Activated naive CD8-positive, alpha-beta T cell treated with anti-CD3 and anti-CD28 coated beads for 36 hours (primary cell): Measurements from ENCODE around the gene GPATCH8. TPM values are rescaled to one million over a fixed set of nuclear protein-coding genes. Genes with fewer than 3 reads are reported as not detected.
"Not testable (repeated sequence)": the region's sequence is repeated elsewhere in the genome, so short reads cannot be mapped to it uniquely, and the experiment has no call there.

Experiments used
- DNase-seq: peaks from one replicate; pipeline ENCODE4 v3.0.0; 2021
- H3K27ac Mint-ChIP-seq: one replicate; pipeline ENCODE4 v1.8.0; 2022; ENCODE audit warnings: mild to moderate bottlenecking, moderate library complexity, mixed read lengths
- H3K27me3 Mint-ChIP-seq: one replicate; pipeline ENCODE4 v1.8.0; 2022; ENCODE audit warnings: mild to moderate bottlenecking, mixed read lengths
- H3K36me3 Mint-ChIP-seq: one replicate; pipeline ENCODE4 v1.8.0; 2021; ENCODE audit warnings: mild to moderate bottlenecking, mixed read lengths
- H3K4me1 Mint-ChIP-seq: one replicate; pipeline ENCODE4 v1.8.0; 2021; ENCODE audit warnings: mixed read lengths
- H3K4me3 Mint-ChIP-seq: one replicate; pipeline ENCODE4 v1.8.0; 2022; ENCODE audit warnings: mild to moderate bottlenecking, moderate library complexity, mixed read lengths
- H3K9me3 Mint-ChIP-seq: one replicate; pipeline ENCODE4 v1.8.0; 2022; ENCODE audit warnings: mixed read lengths
- total RNA-seq, 2 experiments: library from RNA; stranded (reverse); gene quantifications; one replicate each; pipeline ENCODE4 v1.2.3, GENCODE V29; 2021

The GPATCH8 gene
- total RNA-seq, 2 experiments from 2014 or later = 34.9 to 36.2 TPM

DNA sequence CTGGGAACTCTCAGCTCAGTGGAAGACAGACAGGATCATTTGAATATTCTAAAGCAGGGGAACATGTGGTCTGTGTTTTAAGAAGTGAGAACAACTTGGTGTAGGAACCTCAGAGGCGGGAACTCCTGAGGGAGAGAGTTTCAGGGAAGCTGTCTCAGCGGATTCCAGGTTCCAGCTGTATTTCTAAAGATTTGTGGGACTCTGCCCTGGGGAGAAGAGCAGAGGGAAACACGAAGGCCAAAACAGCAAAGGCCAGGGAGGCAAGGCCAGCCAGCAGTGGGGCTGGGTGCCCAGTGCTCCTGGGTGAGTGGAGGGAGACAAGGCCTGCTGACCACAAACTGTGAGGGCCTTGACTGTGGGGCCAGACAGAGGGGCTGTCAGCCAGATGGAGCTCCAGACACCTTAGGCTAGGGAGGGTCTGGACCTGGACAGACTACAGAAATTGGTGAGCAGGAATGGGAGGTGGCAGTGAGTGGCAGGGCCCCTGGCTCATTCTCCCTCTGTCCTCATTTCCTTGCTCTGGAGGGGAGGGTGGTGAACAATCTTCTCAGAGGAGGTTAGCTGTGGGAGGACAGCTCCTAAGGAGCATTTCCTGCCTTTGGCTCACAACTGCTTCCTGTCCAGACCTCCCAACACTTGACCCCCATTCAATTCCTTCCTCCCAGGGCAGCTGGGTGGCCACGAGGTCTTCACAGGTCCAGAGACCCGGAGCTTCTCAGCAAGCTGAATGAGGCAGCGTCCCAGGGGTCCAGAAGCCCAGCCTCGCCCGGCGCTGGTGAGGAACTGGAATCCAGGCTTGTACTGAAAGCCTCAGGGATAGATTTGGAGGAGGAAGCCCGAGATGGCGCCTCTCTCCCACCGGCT lies 33.1 kb upstream of the GPATCH8 start:
- DNase-seq = no peak
- no peak overlapping the region for H3K27ac Mint-ChIP-seq
- peaks cover 18% of the 10 kb centered on the region for H3K27me3 Mint-ChIP-seq
- no peak overlapping the region for H3K4me3 Mint-ChIP-seq
- H3K36me3 Mint-ChIP-seq = no peaks in the 10 kb centered on the region
- no peaks in the 10 kb centered on the region for H3K9me3 Mint-ChIP-seq
- peaks cover 6% of the 10 kb centered on the region for H3K4me1 Mint-ChIP-seq

GRCh38 chr17:44533533-44534246 lies 30.5 kb upstream of the GPATCH8 start:
- Mint-ChIP-seq H3K4me3 (no peak overlapping the region), H3K27ac (no peak overlapping the region), H3K36me3 (no peaks in the 10 kb centered on the region)

GRCh38 chr17:44530896-44531418 lies 27.8 kb upstream of the GPATCH8 start:
- no peak overlapping the region for H3K4me3 Mint-ChIP-seq
- peaks cover 13% of the 10 kb centered on the region for H3K27me3 Mint-ChIP-seq
- no peaks in the 10 kb centered on the region for H3K36me3 Mint-ChIP-seq
- peaks cover 4% of the 10 kb centered on the region for H3K9me3 Mint-ChIP-seq
- H3K4me1 Mint-ChIP-seq = peaks cover 6% of the 10 kb centered on the region
- no peak overlapping the region for H3K27ac Mint-ChIP-seq
- no peak for DNase-seq

More at GRCh38 chr17:44533533-44534246, 30.5 kb upstream of the GPATCH8 start:
- H3K27me3 Mint-ChIP-seq = peaks cover 12% of the 10 kb centered on the region
- H3K9me3 Mint-ChIP-seq = no peaks in the 10 kb centered on the region
- peaks cover 6% of the 10 kb centered on the region for H3K4me1 Mint-ChIP-seq
- DNase-seq = peak; percentile 83

DNA sequence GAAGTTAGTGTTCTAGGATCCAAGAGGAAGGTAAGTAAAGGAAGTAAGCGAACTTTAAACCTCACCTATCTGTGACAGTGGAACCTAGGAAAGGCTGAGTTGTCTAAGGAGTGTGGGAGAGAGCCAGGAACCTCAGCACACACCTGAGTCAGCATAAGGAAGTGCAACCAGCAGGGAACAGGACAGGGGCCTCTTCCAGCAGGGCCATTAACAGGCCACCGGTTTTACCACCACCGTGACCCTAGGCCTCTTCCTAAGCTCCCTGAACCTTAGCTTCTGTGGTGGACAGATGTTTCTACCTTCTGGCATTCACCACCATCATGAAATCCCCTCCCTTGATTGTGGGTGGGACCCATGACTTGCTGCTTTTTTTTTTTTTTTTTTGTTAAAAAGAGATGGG lies 26.7 kb upstream of the GPATCH8 start:
- Mint-ChIP-seq H3K36me3 (no peaks in the 10 kb centered on the region), H3K27me3 (peaks cover 17% of the 10 kb centered on the region), H3K27ac (no peak overlapping the region), H3K9me3 (peaks cover 4% of the 10 kb centered on the region), H3K4me3 (no peak overlapping the region), H3K4me1 (peaks cover 6% of the 10 kb centered on the region)
- no peak for DNase-seq

DNA sequence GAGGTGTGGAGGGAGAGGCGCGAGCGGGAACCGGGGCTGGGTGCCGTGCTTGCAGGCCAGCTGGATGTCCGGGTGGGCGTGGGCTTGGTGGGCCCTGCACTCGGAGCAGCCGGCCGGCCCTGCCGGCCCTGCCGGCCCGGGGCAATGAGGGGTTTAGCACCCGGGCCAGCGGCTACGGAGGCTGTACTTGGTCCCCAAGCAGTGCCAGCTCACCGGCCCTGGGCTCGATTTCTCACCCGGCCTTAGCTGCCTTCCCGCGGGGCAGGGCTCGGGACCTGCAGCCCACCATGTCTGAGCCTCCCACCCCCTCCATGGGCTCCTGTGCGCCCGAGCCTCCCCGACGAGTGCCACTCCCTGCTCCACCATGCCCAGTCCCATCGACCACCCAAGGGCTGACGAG lies 24.7 kb upstream of the GPATCH8 start:
- no peak for DNase-seq
- Mint-ChIP-seq H3K36me3 (no peaks in the 10 kb centered on the region), H3K27ac (no peak overlapping the region), H3K4me3 (no peak overlapping the region), H3K4me1 (no peaks in the 10 kb centered on the region), H3K27me3 (peaks cover 19% of the 10 kb centered on the region), H3K9me3 (peaks cover 4% of the 10 kb centered on the region)

DNA sequence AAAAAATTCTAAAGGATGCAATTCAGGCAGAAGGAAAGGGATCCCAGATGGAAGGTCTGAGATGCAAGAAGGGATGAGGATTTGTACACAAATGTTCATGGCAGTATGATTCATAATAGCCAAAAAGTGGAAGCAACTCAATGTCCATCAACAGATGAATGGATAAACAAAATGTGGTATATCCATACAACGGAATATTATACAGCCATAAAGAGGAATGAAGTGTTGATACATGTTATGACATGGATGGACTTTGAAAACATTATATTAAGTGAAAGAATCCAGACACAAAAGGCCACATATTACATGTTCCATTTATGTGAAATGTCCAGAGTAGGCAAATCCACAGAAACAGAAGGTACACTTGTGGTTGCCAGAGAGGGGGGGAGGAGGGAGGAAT lies 23.9 kb upstream of the GPATCH8 start:
- no peak for DNase-seq
- Mint-ChIP-seq H3K4me1 (no peaks in the 10 kb centered on the region), H3K27ac (no peak overlapping the region), H3K9me3 (peaks cover 4% of the 10 kb centered on the region), H3K36me3 (no peaks in the 10 kb centered on the region), H3K27me3 (peaks cover 18% of the 10 kb centered on the region), H3K4me3 (no peak overlapping the region)

- Mint-ChIP-seq H3K27me3 (peaks cover 17% of the 10 kb centered on the region), H3K4me3 (no peak overlapping the region), H3K27ac (no peak overlapping the region), H3K9me3 (peaks cover 4% of the 10 kb centered on the region), H3K36me3 (no peaks in the 10 kb centered on the region), H3K4me1 (no peaks in the 10 kb centered on the region)
- no peak for DNase-seq
Observed at GRCh38 chr17:44523672-44523972, 20.4 kb upstream of the GPATCH8 start.

DNA sequence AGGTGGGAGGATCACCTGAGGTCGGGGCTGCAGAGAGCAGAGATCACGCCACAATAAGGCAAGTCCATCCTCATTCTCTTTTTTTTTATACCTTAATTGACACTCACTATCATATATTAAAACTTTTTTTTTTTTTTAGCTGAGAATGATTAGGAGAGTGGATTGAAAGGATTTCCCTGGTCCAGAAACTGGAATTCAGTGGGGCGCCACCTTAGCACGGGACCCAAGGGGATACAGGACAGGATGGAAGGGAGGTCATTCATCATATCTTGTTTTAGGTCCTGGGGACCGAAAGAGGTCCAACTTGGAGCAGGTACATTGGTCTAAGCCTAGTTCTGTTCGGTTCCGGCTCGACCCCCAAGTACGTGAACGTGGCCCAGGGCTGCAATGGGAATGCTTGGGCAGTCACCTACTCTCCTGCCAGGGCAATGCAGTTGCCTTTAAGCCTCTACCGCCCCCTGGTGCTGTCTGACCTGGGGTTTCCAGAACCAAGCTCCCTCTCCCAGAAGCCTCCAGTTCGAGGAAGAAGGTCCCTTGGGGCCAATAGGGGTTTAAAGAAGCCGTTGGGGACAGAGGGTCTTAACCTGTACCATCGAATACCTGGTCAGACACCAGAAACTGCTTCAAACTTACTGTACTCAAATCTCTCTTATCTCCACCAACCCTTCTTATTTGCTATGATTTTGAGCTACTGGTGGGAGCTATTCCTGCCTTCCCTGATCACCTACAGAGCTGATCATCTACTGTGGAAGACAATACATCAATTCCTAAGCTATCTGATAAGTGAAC lies 19.9 kb upstream of the GPATCH8 start:
- peak; percentile 65 for DNase-seq
- Mint-ChIP-seq H3K4me1 (no peaks in the 10 kb centered on the region), H3K27me3 (peaks cover 20% of the 10 kb centered on the region), H3K9me3 (peaks cover 4% of the 10 kb centered on the region), H3K36me3 (no peaks in the 10 kb centered on the region), H3K4me3 (no peak overlapping the region), H3K27ac (no peak overlapping the region)

GRCh38 chr17:44518032-44518431 lies 14.8 kb upstream of the GPATCH8 start:
- no peaks in the 10 kb centered on the region for H3K36me3 Mint-ChIP-seq
- DNase-seq = no peak
- H3K4me3 Mint-ChIP-seq = no peak overlapping the region
- H3K27ac Mint-ChIP-seq = no peak overlapping the region
- H3K4me1 Mint-ChIP-seq = no peaks in the 10 kb centered on the region
- peaks cover 18% of the 10 kb centered on the region for H3K27me3 Mint-ChIP-seq
- H3K9me3 Mint-ChIP-seq = no peaks in the 10 kb centered on the region

DNA sequence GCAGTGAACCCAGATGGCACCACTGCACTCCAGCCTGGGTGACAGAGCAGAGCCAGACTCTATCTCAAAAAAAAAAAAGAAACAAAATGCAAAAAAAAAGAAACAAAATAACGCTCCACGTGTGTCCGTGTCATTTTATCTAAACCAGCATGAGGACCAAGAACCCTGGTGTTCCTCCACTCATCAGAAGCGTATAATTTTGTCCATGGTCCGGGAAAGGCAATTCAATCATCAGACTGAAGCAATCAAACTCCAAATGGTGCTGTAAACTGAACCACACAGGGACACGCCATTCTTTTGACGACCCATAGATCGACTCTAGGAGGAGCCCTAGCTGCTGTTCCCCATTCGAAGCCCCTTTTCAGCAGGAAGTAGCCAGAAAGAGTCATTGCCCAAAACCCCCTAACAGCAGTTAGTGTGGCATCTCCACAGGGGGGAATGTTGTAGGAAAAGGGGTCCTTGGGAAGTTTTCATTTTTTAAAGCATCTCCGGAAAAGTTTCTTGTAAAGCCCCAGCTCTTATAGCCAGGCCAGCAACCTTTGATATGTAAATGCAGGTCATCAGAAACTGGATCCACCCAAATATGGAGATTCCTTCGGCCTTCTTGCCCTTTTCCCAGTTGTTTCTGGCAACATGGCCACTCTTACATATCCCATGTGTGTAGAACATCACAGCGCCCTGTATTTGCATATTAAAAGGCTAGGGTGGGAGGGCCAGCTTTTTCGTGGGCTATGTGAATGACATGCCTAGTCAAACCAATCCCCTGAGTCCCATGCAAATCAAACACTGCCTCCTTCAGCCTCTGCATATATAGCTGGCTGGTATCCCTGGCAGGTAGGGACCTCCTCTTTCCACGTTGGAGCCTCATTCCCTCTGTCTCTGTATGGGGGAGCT lies 8.3 kb upstream of the GPATCH8 start:
- not testable (repeated sequence) for H3K4me1 Mint-ChIP-seq, DNase-seq, H3K36me3 Mint-ChIP-seq, H3K4me3 Mint-ChIP-seq, H3K27me3 Mint-ChIP-seq, H3K27ac Mint-ChIP-seq, H3K9me3 Mint-ChIP-seq

- not testable (repeated sequence) for H3K4me1 Mint-ChIP-seq, H3K9me3 Mint-ChIP-seq, H3K4me3 Mint-ChIP-seq, H3K36me3 Mint-ChIP-seq, H3K27me3 Mint-ChIP-seq, H3K27ac Mint-ChIP-seq, DNase-seq
Observed at GRCh38 chr17:44506939-44507604, 3.9 kb upstream of the GPATCH8 start.

GRCh38 chr17:44502598-44503146 lies 534 bp downstream of the GPATCH8 start:
- H3K27ac Mint-ChIP-seq = peak overlapping the region; percentile 97
- peaks cover 8% of the 10 kb centered on the region for H3K36me3 Mint-ChIP-seq
- peaks cover 6% of the 10 kb centered on the region for H3K27me3 Mint-ChIP-seq
- DNase-seq = no peak
- peaks cover 33% of the 10 kb centered on the region for H3K4me1 Mint-ChIP-seq
- no peaks in the 10 kb centered on the region for H3K9me3 Mint-ChIP-seq
- H3K4me3 Mint-ChIP-seq = peak overlapping the region; percentile 99

- DNase-seq = no peak
- Mint-ChIP-seq H3K4me3 (peak overlapping the region; percentile 99), H3K4me1 (peaks cover 36% of the 10 kb centered on the region), H3K27me3 (no peaks in the 10 kb centered on the region), H3K9me3 (no peaks in the 10 kb centered on the region), H3K27ac (peak overlapping the region; percentile 97), H3K36me3 (peaks cover 8% of the 10 kb centered on the region)
Observed at GRCh38 chr17:44501866-44502375, 1.3 kb downstream of the GPATCH8 start.
